Skeletal muscle tissue (tissue), 4 donors: Measurements from ENCODE around the gene ZNF280C. TPM values are rescaled to one million over a fixed set of nuclear protein-coding genes. Genes with fewer than 3 reads are reported as not detected.

ENCODE experiments used
- H3K27ac ChIP-seq: one replicate; pipeline ENCODE4 v1.7.0; 2013; ENCODE audit warnings: mild to moderate bottlenecking, low read depth, low read length, inconsistent platforms
- H3K27me3 ChIP-seq, 3 donors: one replicate each; pipeline ENCODE4 v1.7.0; 2013; ENCODE audit warnings: low read length in 3 of 3; ENCODE audit not compliant: control insufficient read depth in 3 of 3, insufficient read depth in 3 of 3
- H3K36me3 ChIP-seq, 3 donors: one replicate each; pipeline ENCODE4 v1.7.0; 2013; ENCODE audit warnings: low read length in 3 of 3; ENCODE audit not compliant: control insufficient read depth in 3 of 3, insufficient read depth in 3 of 3
- H3K4me1 ChIP-seq, 3 donors: one replicate each; pipeline ENCODE4 v1.7.0; 2013; ENCODE audit warnings: low read length in 3 of 3, mild to moderate bottlenecking in 3 of 3; ENCODE audit not compliant: control insufficient read depth in 3 of 3, insufficient read depth in 3 of 3
- H3K4me3 ChIP-seq, 3 donors: one replicate each; pipeline ENCODE4 v1.7.0; 2013; ENCODE audit warnings: low read length in 3 of 3
- H3K9ac ChIP-seq, 3 donors: one replicate each; pipeline ENCODE4 v1.7.0; 2013; ENCODE audit warnings: low read length in 3 of 3, mild to moderate bottlenecking in 3 of 3, moderate library complexity in 2 of 3, low read depth in 1 of 3
- H3K9me3 ChIP-seq, 3 donors: one replicate each; pipeline ENCODE4 v1.7.0; 2013; ENCODE audit warnings: low read length in 3 of 3; ENCODE audit not compliant: control insufficient read depth in 3 of 3
- total RNA-seq: library from RNA; depleted of rRNA; stranded (reverse); fragments of >200 nt; gene quantifications from one replicate; pipeline ENCODE4 v1.2.3, GENCODE V29; 2014
- donor health status: Osteomylitis.

ZNF280C gene
- total RNA-seq, 1 donor from 2014 or later = 5.7 TPM

DNA sequence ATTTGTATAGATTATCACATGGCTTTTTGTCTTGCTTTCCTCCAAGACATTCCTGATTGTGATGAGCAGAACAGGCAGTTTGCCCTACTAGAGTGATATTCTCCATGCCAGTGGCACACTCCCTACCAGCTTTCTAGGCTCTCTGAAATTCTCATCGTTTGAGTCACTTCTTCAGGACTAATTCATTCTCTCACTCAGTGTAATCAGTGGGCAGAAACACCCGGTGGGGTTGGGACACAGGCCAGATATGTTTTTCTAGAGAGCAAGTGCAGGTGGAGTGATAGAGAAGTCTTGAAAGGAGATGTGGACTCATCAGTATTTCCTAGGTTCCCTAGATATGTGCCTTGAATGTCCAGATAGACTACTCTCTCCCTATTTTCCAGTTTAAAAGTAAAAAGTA, 83.8 kb downstream of the ZNF280C start:
- Histone ChIP-seq H3K27ac (no peak overlapping the region), H3K4me3 (no peak overlapping the region), H3K36me3 (no peaks in the 10 kb centered on the region), H3K4me1 (peaks cover 0 to under 1% (median 0%) of the 10 kb centered on the region in 3 donors), H3K27me3 (no peaks in the 10 kb centered on the region), H3K9me3 (no peaks in the 10 kb centered on the region), H3K9ac (no peak overlapping the region)

DNA sequence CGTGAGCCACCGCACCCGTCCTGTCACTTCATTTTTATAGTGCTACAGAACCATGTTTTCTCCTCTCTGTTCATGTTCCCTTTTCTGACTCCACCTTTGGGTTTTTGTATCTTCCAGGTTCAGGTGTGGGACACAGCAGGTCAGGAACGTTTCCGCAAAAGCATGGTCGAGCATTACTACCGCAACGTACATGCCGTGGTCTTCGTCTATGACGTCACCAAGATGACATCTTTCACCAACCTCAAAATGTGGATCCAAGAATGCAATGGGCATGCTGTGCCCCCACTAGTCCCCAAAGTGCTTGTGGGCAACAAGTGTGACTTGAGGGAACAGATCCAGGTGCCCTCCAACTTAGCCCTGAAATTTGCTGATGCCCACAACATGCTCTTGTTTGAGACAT, 84.5 kb downstream of the ZNF280C start:
- H3K27ac ChIP-seq = no peak overlapping the region
- H3K4me3 ChIP-seq = no peak overlapping the region
- H3K9me3 ChIP-seq = no peaks in the 10 kb centered on the region
- no peak overlapping the region for H3K9ac ChIP-seq
- no peaks in the 10 kb centered on the region for H3K27me3 ChIP-seq
- peaks cover 0 to 6% (median 5%) of the 10 kb centered on the region in 3 donors for H3K4me1 ChIP-seq
- no peaks in the 10 kb centered on the region for H3K36me3 ChIP-seq

DNA sequence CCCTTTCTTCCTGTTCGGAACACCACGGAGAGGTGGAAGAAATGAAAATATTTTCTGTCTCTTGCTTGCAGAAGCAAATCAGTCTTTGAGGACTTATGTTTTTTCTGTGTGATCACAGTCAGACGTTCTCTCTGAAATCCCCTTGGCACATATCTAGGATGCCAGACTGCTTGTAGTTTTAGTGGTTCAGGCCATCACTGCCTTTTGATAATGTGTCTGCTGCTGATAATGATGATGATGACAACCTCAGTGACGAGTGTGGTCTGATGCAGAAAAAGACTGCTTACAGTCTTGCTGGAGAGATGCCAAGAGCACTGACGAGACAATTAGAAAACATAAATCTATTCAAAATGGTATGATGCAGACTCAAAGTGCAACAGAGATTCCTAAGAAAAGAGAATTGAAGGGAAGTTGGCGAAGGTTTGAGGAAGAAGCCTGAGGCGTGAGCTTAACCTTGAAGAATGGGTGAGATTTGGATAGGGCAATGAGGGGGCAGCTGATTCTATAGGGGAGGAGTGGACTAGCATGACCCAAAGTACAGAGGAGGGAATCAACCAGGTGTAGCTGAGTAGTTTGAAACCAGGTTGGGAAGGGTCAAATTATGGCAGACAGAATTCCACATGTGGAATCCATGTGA, 89.0 kb downstream of the ZNF280C start:
- Histone ChIP-seq H3K4me3 (no peak overlapping the region), H3K36me3 (no peaks in the 10 kb centered on the region), H3K9ac (no peak overlapping the region), H3K27me3 (peaks cover 0 to 9% (median 0%) of the 10 kb centered on the region in 3 donors), H3K27ac (no peak overlapping the region), H3K4me1 (peaks cover 0 to 6% (median 5%) of the 10 kb centered on the region in 3 donors), H3K9me3 (no peaks in the 10 kb centered on the region)

- Histone ChIP-seq H3K4me1 (peaks cover 3 to 6% (median 5%) of the 10 kb centered on the region in 3 donors), H3K27me3 (peaks cover 0 to 11% (median 0%) of the 10 kb centered on the region in 3 donors), H3K36me3 (no peaks in the 10 kb centered on the region), H3K27ac (no peak overlapping the region), H3K9me3 (no peaks in the 10 kb centered on the region), H3K9ac (no peak overlapping the region), H3K4me3 (no peak overlapping the region)
Measured at GRCh38 chrX:130179170-130179569, 89.5 kb downstream of the ZNF280C start.

DNA sequence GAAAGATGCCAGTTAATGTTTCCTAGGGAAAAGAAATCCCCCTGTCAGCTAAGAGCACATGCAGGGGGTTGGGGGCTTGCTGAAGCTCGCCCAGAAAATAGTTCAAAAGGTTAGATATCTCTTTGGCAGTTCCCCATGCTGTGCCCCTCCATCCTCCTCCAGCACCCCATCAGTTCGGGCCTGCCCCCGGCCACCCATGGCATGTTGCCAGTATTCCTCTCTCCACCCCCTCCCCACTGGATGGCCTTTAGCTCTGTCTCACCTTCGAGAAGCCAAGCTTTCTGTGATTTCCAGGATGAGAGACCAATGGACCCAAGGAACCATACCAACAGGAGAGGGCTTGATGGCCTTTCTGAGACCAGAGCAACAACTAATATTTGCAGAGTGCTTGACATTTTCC, 91.8 kb downstream of the ZNF280C start:
- Histone ChIP-seq H3K27me3 (peaks cover 0 to 20% (median 0%) of the 10 kb centered on the region in 3 donors), H3K9ac (no peak overlapping the region), H3K4me3 (no peak overlapping the region), H3K4me1 (peaks cover 8 to 12% (median 9%) of the 10 kb centered on the region in 3 donors), H3K9me3 (no peaks in the 10 kb centered on the region), H3K36me3 (no peaks in the 10 kb centered on the region), H3K27ac (no peak overlapping the region)

- no peak overlapping the region for H3K4me3 ChIP-seq
- peaks cover 10 to 18% (median 10%) of the 10 kb centered on the region in 3 donors for H3K4me1 ChIP-seq
- H3K9me3 ChIP-seq = no peaks in the 10 kb centered on the region
- H3K27ac ChIP-seq = no peak overlapping the region
- peaks cover 0 to 22% (median 0%) of the 10 kb centered on the region in 3 donors for H3K27me3 ChIP-seq
- H3K9ac ChIP-seq = no peak overlapping the region
- no peaks in the 10 kb centered on the region for H3K36me3 ChIP-seq
Measured at GRCh38 chrX:130176354-130176776, 92.3 kb downstream of the ZNF280C start.

- H3K27ac ChIP-seq = no peak overlapping the region
- peaks cover 0 to 22% (median 0%) of the 10 kb centered on the region in 3 donors for H3K27me3 ChIP-seq
- H3K36me3 ChIP-seq = no peaks in the 10 kb centered on the region
- H3K9ac ChIP-seq = no peak overlapping the region
- H3K9me3 ChIP-seq = no peaks in the 10 kb centered on the region
- H3K4me3 ChIP-seq = no peak overlapping the region
- peaks cover 10 to 23% (median 10%) of the 10 kb centered on the region in 3 donors for H3K4me1 ChIP-seq
Measured at GRCh38 chrX:130174937-130175336, 93.8 kb downstream of the ZNF280C start.

DNA sequence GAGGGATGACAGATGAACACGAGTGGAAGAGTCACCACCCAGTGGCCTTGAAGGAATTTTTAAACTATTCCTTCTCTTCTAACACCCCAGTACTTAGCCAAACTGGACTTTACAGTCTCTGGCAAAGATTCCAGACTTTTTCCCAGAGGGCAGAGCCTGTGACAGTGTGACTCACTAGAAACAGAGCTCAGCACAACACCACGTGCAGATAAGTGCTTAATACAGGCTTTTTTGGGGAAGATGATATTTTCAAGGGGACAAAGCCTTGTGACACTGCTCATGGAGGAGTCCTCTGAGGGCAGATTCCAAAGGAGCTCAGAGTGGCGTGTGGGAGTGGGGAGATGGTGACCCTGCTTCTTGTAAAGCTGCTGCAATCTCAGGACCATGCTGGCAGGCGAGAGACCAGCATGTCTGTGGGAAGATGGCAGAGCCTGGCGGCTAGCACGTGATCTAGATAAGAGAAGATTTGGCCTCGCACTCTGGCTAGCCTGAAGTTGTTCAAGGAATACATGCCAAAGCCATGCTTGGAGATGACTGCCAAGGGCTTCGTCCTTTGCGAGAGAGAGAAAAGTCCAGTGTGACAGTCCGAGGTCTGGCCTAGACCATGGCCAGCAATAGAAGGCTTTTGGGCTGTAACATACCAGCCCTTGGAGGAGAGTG, 94.5 kb downstream of the ZNF280C start:
- Histone ChIP-seq H3K9me3 (no peaks in the 10 kb centered on the region), H3K4me1 (peaks cover 6 to 17% (median 10%) of the 10 kb centered on the region in 3 donors), H3K9ac (no peak overlapping the region), H3K36me3 (no peaks in the 10 kb centered on the region), H3K27me3 (peaks cover 0 to 22% (median 0%) of the 10 kb centered on the region in 3 donors), H3K4me3 (no peak overlapping the region), H3K27ac (peak overlapping the region; percentile 55)

DNA sequence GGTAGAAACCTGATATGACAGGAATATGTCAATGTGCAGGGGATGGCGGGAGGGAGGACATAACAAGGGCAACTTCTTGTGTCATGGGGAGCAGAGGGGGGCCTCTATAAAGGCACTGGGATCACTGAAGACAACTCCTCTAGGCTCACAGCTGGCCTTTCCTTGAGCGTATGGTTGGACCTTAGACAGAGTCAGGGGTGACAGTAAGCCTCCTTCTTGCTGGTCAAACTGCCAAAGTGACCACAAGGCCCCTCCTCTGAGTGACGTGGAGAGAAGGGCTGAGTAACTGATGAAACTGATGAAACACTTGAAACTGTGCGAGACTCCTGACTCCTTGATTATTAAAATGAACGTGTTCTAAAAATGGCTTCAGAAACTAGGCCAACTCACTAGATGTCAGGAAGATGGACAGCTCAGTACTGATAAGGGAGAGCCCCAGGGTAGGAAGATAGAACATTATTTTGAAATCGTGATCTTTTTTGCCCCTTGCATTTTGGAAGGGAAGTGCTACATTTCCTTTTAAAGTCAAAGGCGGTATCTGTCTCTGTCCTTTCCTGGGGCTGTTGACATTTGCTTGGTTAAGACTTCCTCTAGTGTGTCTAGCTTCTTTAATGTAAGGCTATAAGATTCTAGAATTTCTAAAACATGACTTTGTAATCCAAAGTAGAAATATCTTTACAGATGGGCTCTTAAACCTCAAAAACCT, 95.4 kb downstream of the ZNF280C start:
- H3K9ac ChIP-seq = no peak overlapping the region
- no peaks in the 10 kb centered on the region for H3K9me3 ChIP-seq
- peaks cover 6 to 17% (median 10%) of the 10 kb centered on the region in 3 donors for H3K4me1 ChIP-seq
- no peak overlapping the region for H3K4me3 ChIP-seq
- no peaks in the 10 kb centered on the region for H3K36me3 ChIP-seq
- peaks cover 0 to 22% (median 0%) of the 10 kb centered on the region in 3 donors for H3K27me3 ChIP-seq
- peak overlapping the region; percentile 55 for H3K27ac ChIP-seq
